Neural crest cell (in vitro differentiated cells): Measurements from ENCODE around the gene OPN4. TPM values are rescaled to one million over a fixed set of nuclear protein-coding genes. Genes with fewer than 3 reads are reported as not detected.

ENCODE experiments used
- DNase-seq: peaks from one replicate; pipeline ENCODE4 v3.0.0; 2021; ENCODE audit warnings: low read depth, mixed read lengths, low spot score
- H3K27ac Mint-ChIP-seq: one replicate; pipeline ENCODE4 v1.8.0; 2021; ENCODE audit warnings: mild to moderate bottlenecking, mixed read lengths; ENCODE audit not compliant: unreplicated experiment
- H3K27me3 Mint-ChIP-seq: 2 replicates; pipeline ENCODE4 v1.8.0; 2021; ENCODE audit warnings: low read depth, mild to moderate bottlenecking, mixed read lengths
- H3K36me3 Mint-ChIP-seq: 2 replicates; pipeline ENCODE4 v1.8.0; 2021; ENCODE audit warnings: low read depth, mild to moderate bottlenecking, mixed read lengths
- H3K4me1 Mint-ChIP-seq: 2 replicates; pipeline ENCODE4 v1.8.0; 2021; ENCODE audit warnings: mixed read lengths
- H3K4me3 Mint-ChIP-seq: one replicate; pipeline ENCODE4 v1.8.0; 2021; ENCODE audit warnings: mild to moderate bottlenecking, mixed read lengths
- H3K9me3 Mint-ChIP-seq: 2 replicates; pipeline ENCODE4 v1.8.0; 2021; ENCODE audit warnings: mixed read lengths
- long read RNA-seq: library from polyadenylated mRNA; unstranded; transcript quantifications from one replicate; pipeline ENCODE4 v2.0.0, GENCODE V29; 2020
- total RNA-seq: library from RNA; stranded (reverse); gene quantifications from 2 replicates; pipeline ENCODE4 v1.2.1, GENCODE V29; 2021
- TF ChIP-seq, protein P1 (sequence below): fragments of 200-600 bp; sonication (generic); conservative IDR thresholded peaks from 2 replicates; pipeline ENCODE4 v1.5.0; 2021; ENCODE audit warnings: antibody characterized with exemption, mild to moderate bottlenecking

The OPN4 gene, protein sequence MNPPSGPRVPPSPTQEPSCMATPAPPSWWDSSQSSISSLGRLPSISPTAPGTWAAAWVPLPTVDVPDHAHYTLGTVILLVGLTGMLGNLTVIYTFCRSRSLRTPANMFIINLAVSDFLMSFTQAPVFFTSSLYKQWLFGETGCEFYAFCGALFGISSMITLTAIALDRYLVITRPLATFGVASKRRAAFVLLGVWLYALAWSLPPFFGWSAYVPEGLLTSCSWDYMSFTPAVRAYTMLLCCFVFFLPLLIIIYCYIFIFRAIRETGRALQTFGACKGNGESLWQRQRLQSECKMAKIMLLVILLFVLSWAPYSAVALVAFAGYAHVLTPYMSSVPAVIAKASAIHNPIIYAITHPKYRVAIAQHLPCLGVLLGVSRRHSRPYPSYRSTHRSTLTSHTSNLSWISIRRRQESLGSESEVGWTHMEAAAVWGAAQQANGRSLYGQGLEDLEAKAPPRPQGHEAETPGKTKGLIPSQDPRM
- not detected in 2 replicates for total RNA-seq
- long read RNA-seq = 0 reads

DNA sequence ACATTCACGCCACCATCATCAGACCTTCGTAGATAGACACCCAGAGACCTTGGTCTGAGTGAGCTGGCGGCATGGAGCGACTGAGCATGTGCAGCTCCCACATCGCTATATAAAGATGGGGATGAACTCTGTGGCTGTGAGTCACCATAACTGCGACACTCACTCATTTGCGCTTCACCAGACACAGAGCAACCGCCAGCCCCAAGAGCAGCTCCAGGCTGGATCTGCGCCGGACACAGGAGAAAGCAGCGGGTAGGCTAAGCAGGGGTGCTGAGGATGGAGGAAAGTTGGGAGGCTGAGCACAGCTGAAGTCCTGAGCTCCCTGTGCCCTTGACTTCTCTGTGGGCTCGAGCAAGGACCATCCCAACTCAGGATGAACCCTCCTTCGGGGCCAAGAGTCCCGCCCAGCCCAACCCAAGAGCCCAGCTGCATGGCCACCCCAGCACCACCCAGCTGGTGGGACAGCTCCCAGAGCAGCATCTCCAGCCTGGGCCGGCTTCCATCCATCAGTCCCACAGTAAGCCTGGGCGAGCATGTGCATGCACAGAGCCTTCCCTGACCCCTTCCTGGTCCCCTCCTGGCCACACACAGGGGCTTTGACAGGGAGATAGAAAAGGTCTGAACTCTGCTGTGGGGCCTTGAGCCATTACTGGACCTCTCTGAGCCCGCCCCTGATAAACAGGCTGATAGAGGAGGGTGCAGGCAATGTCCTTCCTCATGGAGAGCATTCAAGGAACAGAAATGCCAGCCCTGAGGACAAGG is at the start of gene OPN4:
Gene OPN4, plus strand, starts transcription at position 137 of the 762 bp plus-strand sequence. Its CDS starts 237 bp downstream, at position 374.
- TF ChIP-seq, protein P1, sequence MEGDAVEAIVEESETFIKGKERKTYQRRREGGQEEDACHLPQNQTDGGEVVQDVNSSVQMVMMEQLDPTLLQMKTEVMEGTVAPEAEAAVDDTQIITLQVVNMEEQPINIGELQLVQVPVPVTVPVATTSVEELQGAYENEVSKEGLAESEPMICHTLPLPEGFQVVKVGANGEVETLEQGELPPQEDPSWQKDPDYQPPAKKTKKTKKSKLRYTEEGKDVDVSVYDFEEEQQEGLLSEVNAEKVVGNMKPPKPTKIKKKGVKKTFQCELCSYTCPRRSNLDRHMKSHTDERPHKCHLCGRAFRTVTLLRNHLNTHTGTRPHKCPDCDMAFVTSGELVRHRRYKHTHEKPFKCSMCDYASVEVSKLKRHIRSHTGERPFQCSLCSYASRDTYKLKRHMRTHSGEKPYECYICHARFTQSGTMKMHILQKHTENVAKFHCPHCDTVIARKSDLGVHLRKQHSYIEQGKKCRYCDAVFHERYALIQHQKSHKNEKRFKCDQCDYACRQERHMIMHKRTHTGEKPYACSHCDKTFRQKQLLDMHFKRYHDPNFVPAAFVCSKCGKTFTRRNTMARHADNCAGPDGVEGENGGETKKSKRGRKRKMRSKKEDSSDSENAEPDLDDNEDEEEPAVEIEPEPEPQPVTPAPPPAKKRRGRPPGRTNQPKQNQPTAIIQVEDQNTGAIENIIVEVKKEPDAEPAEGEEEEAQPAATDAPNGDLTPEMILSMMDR = no peak
- H3K4me3 Mint-ChIP-seq = no peak within 1 kb of the TSS
- peaks cover 6% of the 10 kb centered on the region for H3K4me1 Mint-ChIP-seq
- H3K36me3 Mint-ChIP-seq = no peaks in the 10 kb centered on the region
- no peaks in the 10 kb centered on the region for H3K27me3 Mint-ChIP-seq
- H3K9me3 Mint-ChIP-seq = no peaks in the 10 kb centered on the region
- no peak for DNase-seq
- H3K27ac Mint-ChIP-seq = peak within 1 kb of the TSS; percentile 12

DNA sequence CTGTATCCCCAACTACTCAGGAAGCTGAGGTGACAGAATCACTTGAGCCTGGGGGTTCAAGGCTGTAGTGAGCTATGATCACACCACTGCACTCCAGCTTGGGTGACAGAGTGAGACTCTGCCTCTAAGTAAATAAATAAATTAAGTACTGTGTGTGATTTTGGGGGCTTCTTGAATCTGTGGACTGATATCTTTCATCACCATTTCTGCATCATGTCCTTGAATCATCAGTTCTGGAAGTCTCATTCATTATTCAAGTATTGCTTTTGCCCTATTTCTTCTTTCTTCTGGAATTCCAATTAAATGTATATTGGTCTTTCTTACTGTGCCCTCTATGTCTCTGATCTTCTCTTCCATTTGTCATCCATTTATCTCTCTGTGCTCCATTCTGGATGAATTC is 46.7 kb upstream of the OPN4 start:
- H3K36me3 Mint-ChIP-seq = peaks cover 7% of the 10 kb centered on the region
- H3K4me3 Mint-ChIP-seq = no peak overlapping the region
- H3K4me1 Mint-ChIP-seq = no peaks in the 10 kb centered on the region
- no peak for DNase-seq
- TF ChIP-seq, protein P1 = no peak
- H3K27me3 Mint-ChIP-seq = no peaks in the 10 kb centered on the region
- peaks cover 6% of the 10 kb centered on the region for H3K9me3 Mint-ChIP-seq
- H3K27ac Mint-ChIP-seq = no peak overlapping the region

DNA sequence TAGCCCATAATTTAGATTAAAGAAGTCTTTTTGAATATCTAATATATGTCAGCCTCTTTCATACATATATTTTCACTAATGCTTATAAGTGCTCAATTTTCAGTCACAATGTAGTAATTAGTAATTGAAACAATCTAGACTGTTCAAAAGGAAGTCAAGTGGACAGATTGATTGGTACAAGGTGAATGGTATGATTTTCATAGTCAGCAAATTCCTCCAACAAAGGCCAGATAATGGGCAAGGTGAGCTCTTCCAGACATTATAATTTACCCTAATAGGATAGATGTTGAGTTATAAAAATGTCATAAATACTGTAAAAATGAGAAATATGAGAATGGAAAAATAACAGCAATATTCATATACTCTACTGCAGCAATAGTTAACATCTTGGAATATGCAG is 44.4 kb upstream of the OPN4 start:
- Mint-ChIP-seq H3K27me3 (no peaks in the 10 kb centered on the region), H3K27ac (no peak overlapping the region), H3K4me3 (no peak overlapping the region), H3K4me1 (no peaks in the 10 kb centered on the region), H3K36me3 (peaks cover 7% of the 10 kb centered on the region), H3K9me3 (peaks cover 6% of the 10 kb centered on the region)
- TF ChIP-seq, protein P1 = no peak
- no peak for DNase-seq

DNA sequence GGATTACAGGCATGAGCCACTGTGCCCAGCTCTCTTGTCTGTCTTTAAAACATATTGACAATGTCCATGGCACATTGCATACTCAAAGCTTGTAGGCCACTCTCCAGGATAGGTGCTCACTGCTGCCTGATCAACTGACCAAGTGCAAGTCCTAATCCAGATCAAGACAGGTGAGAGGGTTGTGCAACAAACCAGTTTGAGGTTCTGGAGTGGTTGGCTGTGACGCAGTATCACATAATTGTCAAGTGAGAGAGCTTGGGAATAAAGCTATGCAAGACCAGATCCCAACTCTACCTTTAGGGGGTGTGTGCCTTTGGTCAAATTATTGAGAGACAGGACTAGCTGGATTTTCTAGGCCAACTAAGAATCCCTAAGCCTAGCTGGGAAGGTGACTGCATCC is 43.0 kb upstream of the OPN4 start:
- no peak for DNase-seq
- TF ChIP-seq, protein P1 = no peak
- Mint-ChIP-seq H3K36me3 (peaks cover 6% of the 10 kb centered on the region), H3K27me3 (no peaks in the 10 kb centered on the region), H3K4me3 (no peak overlapping the region), H3K27ac (no peak overlapping the region), H3K9me3 (peaks cover 6% of the 10 kb centered on the region), H3K4me1 (no peaks in the 10 kb centered on the region)

DNA sequence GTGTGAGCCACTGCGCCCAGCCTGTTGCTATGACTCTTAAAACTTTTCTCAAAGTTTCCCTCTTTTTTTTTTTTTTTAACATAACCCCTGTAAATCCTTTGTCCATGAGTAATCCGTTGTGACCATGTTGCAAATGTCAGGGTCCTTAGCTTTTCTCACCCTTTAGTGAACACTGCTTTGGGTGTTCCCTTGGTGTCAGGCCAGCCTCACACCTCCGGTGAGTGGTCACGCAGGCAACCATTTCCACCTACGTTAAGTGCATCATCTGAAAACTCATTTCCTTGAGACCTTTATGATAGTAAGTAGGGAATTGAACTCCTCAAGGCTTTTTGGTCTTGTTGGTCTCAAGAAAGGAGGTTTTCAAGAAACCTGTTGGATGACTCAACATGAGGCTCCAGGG is 41.3 kb upstream of the OPN4 start:
- peaks cover under 1% of the 10 kb centered on the region for H3K36me3 Mint-ChIP-seq
- H3K27me3 Mint-ChIP-seq = no peaks in the 10 kb centered on the region
- no peak overlapping the region for H3K27ac Mint-ChIP-seq
- no peak for DNase-seq
- TF ChIP-seq, protein P1 = no peak
- H3K4me1 Mint-ChIP-seq = no peaks in the 10 kb centered on the region
- peaks cover 2% of the 10 kb centered on the region for H3K9me3 Mint-ChIP-seq
- no peak overlapping the region for H3K4me3 Mint-ChIP-seq
